NCI-H1105 (cell line): Measurements from ENCODE around the gene GGPS1.
"Not testable (repeated sequence)": the region's sequence is repeated elsewhere in the genome, so short reads cannot be mapped to it uniquely, and the experiment has no call there.

ENCODE experiments used
- DNase-seq: peaks from one replicate; lab custom pipeline; 2025; lab: John Stamatoyannopoulos, UW

Gene GGPS1

DNA sequence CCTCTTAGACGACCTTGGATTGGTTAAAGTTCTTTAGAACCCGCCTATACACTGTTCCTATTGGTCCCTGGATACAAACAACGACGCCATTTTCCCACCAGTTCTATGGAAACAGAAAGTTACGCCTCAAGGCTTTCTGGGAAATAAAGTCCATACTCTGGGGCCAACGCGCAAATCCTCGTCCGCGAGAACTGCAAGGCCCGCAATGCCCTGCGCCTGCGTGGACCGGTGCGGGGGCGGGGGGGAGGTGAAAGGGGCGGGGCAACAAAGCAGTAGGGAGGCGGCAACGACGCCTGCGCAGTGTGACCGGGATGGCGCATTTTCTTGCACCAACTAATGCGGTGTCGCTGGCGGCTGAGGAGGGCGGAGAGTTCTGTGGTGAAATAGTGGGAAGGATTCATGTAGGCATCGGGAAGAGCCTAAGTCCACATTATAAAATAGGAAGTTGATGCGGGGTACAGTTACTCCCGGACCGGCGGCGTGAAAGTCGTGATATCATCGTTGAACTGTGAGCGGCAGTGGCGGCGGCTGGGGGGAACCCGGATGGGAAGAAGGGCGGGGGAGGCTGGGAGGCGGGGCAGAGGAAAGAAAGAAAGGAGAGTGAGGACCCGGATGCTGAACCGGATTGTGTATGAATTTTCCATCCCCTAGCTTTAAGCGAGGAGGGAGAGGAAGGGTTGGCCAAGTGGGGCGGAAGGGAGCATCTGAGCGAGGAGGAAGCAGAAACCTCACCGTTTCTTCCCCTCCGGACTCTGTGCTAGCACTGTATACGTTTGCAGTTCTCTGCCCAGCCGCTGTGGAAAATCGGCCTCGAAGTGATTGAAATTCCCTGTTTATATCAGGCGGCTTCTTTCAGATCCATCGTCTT is at the start of gene GGPS1:
Gene GGPS1 (plus strand): TSS at position 300 of the 868 bp plus-strand sequence. CDS start 6,695 bp downstream, outside the sequence.
- DNase-seq = peak; percentile 92

DNA sequence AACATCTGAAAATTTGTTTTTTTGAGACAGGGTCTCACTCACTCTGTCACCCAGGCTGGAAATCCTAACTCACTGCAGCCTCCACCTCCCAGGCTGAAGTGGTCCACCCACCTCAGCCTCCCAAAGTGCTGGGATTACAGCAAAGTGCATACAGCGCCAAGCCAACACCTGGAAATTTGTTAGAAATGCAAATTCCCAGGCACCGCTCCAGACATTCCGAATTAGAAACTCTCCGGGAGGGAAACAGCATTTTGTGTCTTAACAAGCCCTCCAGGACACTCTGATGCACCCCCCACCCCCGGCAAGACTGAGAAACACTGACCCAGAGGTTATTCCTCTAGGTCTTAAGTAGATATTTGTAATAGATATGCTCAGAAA is 49.5 kb upstream of the GGPS1 start:
- DNase-seq = no peak

DNA sequence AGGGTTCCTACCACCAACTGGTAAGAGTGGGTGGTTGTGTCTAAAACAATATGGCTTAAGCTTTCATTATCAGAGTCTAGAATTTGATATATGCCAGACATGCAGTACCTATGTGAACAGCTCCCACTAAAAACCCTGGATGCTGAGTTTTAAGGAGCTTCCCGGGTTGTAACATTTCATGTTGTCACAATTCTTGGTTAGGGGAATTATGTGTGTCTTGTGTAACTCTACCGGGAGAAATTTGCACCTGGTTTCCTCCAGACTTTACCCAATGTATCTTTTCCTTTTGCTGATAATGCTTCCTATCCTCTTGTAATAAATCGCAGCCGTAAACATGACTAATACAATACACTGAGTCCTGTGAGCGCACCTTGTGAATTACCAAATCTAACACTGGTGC is 48.7 kb upstream of the GGPS1 start:
- DNase-seq = no peak

DNA sequence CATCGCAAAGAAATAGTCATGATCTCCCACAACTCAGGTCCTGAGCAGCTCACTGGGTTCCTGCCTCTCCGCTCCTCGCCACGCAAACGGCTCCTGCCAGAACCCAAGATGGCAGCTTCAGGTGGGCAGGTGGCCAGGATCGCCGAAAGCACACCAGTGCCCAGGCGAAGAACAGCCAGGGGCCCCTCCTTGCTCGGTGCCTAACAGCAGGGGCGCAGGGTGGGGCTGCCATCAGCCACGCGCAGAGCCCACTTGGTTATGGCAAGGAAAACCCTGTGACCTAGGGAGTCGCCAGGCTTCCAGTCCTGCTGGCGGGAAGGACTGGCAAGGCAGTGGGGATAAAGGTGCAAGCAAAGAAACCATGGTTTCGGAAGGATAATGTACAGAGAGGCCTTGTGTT is 47.9 kb upstream of the GGPS1 start:
- no peak for DNase-seq

DNA sequence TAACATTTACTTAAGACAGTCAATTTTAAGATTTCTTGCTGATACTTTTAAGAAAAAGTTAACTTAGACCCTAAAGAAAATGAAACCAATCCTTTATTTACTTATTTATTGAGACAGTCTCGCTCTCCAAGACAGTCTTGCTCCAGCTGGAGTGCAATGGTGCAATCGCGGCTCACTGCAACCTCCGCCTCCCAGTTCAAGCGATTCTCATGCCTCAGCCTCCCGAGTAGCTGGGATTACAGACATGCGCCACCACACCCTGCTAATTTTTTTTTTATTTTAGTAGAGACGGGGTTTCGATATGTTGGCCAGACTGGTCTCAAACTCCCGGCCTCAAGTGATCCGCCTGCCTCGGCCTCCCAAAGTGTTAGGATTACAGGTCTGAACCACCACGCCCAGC is 44.7 kb upstream of the GGPS1 start:
- DNase-seq = not testable (repeated sequence)

DNA sequence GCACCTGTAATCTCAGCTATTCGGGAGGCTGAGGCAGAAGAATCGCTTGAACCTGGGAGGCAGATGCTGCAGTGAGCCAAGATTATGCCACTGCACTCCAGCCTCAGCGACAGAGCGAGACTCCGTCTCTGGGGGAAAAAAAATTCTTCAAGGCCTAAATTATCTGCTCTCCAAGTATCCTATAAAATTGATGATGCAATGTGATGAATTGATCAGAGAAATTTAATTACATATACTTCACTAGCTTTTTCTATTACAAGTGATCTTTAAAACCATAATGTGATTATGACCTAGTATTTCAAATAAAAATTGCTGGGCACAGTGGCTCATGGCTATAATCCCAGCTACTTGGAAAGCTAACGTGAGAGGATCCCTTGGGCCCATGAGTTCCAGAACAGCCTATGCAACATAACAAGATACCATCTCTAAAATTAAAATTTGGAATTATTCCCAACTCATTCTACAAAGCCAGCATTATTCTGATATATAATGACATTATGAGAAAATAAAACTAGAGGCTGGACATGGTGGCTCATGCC is 44.1 kb upstream of the GGPS1 start:
- DNase-seq = no peak

DNA sequence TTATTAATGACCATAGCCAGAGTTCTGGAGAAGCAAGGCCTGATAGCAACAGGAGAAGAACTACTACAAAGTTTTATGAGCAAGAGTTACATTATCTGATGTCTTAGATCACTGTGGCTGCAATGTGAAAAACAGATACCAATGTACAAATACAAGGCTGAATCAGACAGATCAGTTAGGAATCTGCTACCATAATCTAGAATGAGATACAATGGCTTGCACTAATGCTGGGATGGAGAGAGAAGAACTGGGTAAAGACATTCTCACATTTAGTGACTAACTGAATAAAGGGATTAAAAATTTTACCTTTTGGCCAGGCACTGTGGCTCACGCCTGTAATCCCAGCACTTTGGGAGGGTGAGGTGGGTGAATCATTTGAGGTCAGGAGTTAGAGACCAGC is 41.7 kb upstream of the GGPS1 start:
- no peak for DNase-seq

DNA sequence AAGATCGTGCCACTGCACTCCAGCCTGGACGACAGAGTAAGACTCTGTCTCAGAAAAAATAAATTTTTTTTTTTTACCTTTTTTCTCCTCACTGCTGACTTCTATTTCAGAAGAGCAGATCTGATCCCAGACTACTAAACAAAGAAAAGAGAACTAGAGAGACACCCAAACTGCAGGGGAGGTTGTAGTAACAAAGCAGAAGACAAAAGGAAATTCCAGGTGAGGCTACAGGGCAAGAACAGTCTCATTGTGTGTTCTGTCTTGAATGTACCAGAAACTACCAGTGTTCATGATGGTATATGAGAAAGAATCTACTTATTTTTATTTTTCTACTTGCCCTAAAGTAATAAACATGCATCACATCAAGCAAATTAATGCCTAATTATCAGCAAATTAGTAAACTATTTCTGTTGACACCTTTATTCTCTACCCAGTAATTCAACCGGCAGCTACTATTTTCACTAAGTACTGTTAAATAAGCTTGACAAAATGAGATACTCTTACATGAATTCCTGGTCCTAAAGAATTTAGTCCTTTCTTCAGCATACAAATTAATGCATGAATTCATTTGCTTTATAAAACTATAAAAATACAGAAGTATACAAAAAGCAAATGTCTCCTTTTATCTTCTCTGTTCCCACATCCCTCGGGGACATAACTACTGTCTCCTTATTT is 41.0 kb upstream of the GGPS1 start:
- DNase-seq = no peak

DNA sequence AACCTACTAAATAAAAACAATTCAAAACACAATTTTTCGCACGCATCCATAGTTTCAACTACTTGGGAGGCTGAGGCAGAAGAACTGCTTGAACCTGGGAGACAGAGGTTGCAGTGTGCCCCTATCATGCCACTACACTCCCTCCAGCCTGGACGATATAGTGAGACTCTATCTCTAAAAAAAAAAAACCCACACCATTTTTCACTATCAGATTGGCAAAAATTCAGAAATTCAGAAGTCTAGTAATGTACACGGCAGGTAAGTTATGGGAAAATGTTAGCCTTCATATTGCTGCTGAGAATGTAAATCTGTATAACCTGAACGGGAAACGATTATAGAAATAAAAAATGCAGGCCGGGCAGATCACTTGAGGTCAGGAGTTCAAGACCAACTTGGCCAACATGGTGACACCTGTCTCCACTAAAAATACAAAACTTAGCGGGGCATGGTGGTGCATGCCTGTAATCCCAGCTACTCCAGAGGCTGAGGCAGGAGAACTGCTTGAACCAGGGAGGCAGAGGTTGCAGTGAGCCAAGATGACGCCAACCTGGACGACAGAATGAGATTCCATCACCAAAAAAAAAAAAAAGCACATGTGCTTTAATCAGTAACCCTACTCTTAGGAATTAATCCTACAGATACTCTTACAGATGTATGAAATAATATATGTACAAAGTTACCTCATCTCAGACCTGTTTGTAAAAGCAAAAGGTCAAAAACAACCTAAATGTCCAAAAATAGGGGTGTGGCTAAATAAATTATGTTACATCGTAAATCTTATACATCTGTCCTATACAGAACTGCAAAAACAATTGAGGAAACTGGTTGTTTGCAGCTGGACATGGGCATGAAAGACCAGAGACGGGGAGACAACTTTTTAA is 38.3 kb upstream of the GGPS1 start:
- no peak for DNase-seq

DNA sequence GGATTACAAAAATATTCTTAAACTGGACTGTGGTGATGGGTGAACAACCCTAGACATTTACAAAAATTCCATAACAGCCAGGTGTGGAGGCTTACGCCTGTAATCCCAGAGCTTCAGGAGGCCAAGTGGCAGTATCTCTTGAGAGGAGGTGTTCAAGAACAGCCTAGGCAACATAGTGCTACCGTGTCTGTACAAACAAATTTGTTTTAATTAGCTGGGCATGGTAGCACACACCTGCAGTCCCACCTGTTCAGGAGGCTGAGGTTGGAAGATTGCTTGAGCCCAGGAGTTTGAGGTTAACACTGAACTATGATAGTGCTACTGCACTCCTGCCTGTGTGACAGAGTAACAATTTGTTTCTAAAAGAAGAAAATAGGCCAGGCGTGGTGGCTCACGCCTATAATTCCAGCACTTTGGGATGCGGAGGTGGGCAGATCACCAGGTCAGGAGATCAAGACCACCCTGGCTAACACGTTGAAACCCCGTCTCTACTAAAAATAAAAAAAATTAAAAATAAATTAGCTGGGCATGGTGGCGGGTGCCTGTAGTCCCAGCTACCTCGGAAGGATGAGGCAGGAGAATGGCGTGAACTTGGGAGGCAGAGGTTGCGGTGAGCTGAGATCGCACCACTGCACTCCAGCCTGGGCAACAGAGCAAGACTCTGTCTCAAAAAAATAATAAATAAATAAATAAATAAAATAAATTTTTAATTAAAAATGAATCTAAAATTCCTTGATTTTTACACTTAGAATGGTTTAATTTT is 37.4 kb upstream of the GGPS1 start:
- DNase-seq = no peak

DNA sequence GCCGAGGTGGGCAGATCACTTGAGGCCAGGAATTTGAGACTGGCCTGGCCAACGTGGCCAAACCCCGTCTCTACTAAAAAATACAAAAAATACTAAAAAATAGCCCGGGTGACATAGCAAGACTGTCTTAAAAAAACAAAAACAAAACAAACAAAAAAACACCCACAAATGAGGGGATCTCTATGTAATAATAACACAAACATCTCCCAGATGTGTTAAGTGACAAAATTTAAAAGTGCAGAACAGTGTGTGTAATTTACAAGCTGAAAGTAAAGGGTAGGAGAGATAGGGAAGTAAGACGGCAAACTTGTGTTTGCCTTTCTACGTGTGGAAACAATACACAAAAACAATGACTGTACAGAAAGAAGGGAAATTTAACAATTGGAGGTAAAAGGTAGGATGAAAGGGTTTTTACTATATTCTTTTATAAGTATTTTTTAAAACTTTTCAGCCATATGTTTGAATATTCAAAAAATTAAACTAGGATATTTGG is 36.7 kb upstream of the GGPS1 start:
- DNase-seq = no peak

DNA sequence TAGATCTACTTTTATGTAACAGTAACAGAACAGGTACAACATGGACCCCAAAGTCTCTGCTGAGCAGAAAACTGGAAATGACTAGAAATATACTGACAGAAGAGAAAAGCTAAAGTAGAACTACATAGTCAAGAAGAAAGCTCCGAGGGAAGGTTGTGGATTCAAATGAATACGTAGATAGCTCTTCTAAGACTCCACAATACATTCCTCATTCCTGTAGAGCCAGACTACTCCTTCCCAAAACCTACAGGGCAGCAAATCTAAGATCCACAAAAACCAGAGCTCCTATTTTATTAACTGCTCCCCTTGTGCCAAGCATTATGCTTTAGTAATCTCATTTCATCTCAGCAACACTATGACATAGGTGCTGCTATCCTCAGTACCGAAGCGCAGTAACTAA is 35.6 kb upstream of the GGPS1 start:
- no peak for DNase-seq

DNA sequence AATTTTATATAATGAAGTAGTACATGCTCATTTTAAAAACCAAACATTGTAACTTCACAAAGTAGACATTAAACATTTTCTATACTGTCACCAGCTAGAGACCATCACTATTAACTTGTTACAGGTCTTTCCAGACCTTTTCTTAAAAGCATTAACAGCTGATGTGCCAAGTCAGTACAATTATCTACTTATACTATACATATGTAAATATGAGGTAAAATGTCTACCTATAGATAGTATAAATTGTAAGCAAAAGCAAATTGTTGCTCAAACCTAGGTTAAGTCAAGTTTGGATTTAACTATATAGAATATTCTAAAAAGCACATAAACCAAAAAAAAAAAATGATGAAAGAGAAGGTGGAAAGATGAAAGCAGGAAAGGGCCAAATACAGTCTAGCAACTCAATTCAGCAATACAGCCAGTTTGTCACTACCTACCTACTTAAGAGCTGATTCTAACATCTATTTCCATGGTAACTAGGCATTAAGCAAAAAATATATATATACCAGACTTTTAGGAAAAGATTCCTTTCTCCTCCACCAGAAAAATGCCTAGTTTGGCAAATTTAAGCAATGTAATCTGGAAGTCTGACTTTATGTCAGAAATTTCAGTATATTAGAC is 34.9 kb upstream of the GGPS1 start:
- DNase-seq = no peak

DNA sequence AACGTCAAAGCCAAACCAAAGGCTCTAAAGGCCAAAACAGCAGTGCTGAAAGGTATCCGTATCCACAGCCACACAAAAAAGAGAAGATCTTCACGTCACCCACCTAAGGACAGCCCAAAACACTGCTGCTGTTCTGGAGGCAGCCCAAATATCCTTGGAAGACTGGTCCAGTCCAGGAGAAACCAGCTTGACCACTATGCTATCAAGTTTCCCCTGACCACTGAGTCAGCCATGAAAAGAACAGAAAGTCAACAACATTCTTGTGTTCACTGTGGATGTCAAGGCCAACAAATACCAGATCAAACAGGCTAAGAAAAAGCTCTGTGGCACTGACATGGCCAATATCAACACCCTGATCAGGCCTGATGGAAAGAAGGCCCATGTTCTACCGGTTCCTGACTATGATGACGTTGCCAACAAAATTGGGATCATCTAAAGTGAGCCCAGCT is 32.4 kb upstream of the GGPS1 start:
- no peak for DNase-seq

DNA sequence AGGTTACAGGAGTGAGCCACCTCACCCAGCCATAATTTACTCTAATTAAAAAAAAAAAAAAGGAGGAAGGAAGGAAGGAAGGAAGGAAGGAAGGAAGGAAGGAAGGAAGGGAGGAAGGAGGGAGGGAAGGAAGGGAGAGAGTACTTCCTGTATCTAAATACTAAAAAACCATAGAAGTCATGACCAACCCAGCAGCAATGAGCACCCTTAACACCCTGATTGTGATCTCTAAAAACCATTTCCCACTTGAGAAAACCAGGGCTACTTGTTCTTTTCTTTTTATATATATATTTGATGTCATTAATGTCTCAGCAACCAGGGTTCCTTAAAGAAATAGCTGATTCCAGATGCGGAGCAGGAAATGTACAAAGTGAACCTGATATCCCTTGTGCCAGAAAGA is 31.6 kb upstream of the GGPS1 start:
- no peak for DNase-seq

DNA sequence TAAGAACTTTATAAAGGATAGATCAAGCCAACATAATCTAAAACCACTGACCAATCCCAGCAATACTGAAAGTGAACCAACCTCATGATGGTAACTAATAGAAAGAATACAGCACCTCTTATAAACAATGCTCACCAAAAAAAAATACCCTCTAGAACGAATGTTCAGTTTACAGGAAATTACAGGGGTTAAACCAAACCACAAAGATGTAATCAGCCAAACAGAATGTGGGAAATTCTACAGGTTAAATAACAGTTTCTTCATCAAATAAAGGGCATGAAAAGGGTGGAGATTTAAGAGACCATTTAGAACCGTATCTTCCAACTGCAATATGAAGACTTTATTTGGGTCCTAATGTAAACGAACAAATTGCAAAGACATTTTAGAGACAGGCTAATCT is 30.8 kb upstream of the GGPS1 start:
- no peak for DNase-seq

DNA sequence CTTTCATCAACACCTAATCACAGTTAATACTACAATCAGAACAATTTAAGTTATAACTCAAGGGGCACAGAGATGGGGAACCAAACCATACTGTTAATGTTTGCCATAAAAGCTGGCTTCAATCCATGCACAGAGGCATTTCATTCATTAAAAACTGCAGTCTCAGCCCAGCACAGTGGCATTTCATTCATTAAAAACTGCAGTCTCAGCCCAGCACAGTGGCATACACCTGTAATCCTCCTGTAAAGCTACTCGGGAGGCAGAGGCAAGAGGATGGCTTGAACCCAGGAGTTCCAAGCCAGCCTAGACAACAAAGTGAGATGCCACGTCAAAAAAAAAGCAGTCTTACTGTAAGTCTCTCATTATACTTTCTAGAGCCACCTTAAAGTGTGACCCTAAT is 29.6 kb upstream of the GGPS1 start:
- DNase-seq = no peak

DNA sequence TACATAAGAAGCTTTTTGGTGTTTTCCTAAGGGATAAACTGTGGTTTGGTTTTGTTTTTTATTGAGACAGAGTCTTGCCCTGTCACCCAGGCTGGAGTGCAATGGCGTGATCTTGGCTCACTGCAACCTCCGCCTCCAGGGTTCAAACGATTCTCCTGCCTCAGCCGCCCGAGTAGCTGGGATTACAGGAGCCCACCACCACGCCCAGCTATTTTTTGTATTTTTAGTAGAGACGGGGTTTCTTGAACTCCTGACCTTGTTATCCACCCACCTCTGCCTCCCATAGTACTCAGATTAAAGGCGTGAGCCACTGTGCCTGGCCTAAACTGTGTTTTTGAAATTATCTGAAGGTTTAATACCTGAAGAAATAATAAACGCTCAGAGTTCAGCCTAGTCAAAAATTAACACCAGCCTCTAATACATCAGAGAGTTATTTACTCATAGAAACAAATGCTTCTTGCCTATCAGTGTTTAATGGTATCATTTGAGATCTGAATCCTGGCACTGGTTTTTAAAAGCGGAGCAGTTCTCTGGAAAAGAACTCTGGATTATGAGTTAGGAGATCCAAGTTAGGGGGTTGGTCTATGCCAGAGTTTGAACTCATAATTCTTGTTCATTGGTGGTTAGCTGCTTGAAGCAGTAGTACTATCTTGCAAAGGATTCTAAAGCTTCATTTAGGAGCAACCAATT is 29.1 kb upstream of the GGPS1 start:
- no peak for DNase-seq

DNA sequence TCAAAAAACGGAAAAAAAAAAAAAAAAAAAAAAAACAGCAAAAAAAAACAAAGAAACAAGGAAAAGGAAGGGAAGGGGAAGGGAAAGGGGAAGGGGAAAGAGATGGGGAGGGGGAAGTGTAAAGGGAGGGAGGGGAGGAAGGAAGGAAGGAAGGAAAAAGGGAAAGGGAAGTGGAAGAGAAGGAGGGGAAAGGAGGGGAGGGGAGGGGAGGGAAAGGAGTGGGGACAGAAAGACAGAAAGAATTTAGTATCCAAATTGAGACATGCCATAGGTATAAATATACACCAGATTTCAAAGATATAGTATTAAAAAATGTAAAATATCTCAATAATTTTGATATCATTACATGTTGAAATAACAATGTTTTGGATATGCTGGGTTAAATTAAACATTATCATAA is 26.2 kb upstream of the GGPS1 start:
- DNase-seq = no peak
